ENCODE results near the gene ENTHD1. TPM values are rescaled to one million over a fixed set of nuclear protein-coding genes. Genes with fewer than 3 reads are reported as not detected.

The ENTHD1 gene
- polyA plus RNA-seq, 1 donor from 2014 or later, result 0.23 TPM

GRCh38 chr22:39777716-39778454 lies 115.7 kb downstream of the ENTHD1 start:
- Mint-ChIP-seq H3K36me3 (no peaks in the 10 kb centered on the region), H3K9me3 (no peaks in the 10 kb centered on the region), H3K4me3 (no peak overlapping the region), H3K4me1 (peaks cover 11 to 17% (median 14%) of the 10 kb centered on the region in 3 donors), H3K27ac (no peak overlapping the region), H3K27me3 (no peaks in the 10 kb centered on the region)

- H3K36me3 Mint-ChIP-seq, result no peaks in the 10 kb centered on the region
- H3K9me3 Mint-ChIP-seq, result peaks cover 0 to 3% (median 0%) of the 10 kb centered on the region in 3 donors
- H3K4me3 Mint-ChIP-seq, result no peak overlapping the region
- peaks cover 11 to 21% (median 14%) of the 10 kb centered on the region in 3 donors for H3K4me1 Mint-ChIP-seq
- H3K27ac Mint-ChIP-seq, result no peak overlapping the region
- H3K27me3 Mint-ChIP-seq, result no peaks in the 10 kb centered on the region
Measured at GRCh38 chr22:39776295-39777009, 117.1 kb downstream of the ENTHD1 start.

GRCh38 chr22:39773976-39774539 lies 119.5 kb downstream of the ENTHD1 start:
- H3K36me3 Mint-ChIP-seq, result no peaks in the 10 kb centered on the region
- H3K27ac Mint-ChIP-seq, result peak overlapping the region in 1 of 3 donors; percentile 13
- no peaks in the 10 kb centered on the region for H3K27me3 Mint-ChIP-seq
- peaks cover 0 to 8% (median 0%) of the 10 kb centered on the region in 3 donors for H3K9me3 Mint-ChIP-seq
- peak overlapping the region in 1 of 4 donors; percentile 0 for H3K4me3 Mint-ChIP-seq
- H3K4me1 Mint-ChIP-seq, result peaks cover 8 to 21% (median 14%) of the 10 kb centered on the region in 3 donors

GRCh38 chr22:39773503-39773902 lies 120.1 kb downstream of the ENTHD1 start:
- Mint-ChIP-seq H3K4me1 (peaks cover 8 to 21% (median 14%) of the 10 kb centered on the region in 3 donors), H3K9me3 (peaks cover 0 to 8% (median 0%) of the 10 kb centered on the region in 3 donors), H3K36me3 (no peaks in the 10 kb centered on the region), H3K27me3 (no peaks in the 10 kb centered on the region), H3K4me3 (peak overlapping the region in 1 of 4 donors; percentile 0), H3K27ac (no peak overlapping the region)

- H3K4me1 Mint-ChIP-seq, result peaks cover 8 to 21% (median 18%) of the 10 kb centered on the region in 3 donors
- H3K27me3 Mint-ChIP-seq, result no peaks in the 10 kb centered on the region
- H3K36me3 Mint-ChIP-seq, result no peaks in the 10 kb centered on the region
- peak overlapping the region in 1 of 4 donors; percentile 13 for H3K4me3 Mint-ChIP-seq
- peaks cover 0 to 8% (median 0%) of the 10 kb centered on the region in 3 donors for H3K9me3 Mint-ChIP-seq
- peak overlapping the region in 1 of 3 donors; percentile 20 for H3K27ac Mint-ChIP-seq
Measured at GRCh38 chr22:39771486-39771885, 122.1 kb downstream of the ENTHD1 start.

- H3K27me3 Mint-ChIP-seq, result peaks cover 2% of the 10 kb centered on the region
- no peaks in the 10 kb centered on the region for H3K36me3 Mint-ChIP-seq
- H3K4me3 Mint-ChIP-seq, result no peak overlapping the region
- H3K4me1 Mint-ChIP-seq, result peaks cover 0 to 4% (median 3%) of the 10 kb centered on the region in 3 donors
- no peak overlapping the region for H3K27ac Mint-ChIP-seq
- H3K9me3 Mint-ChIP-seq, result peaks cover 0 to 3% (median 0%) of the 10 kb centered on the region in 3 donors
Measured at GRCh38 chr22:39765661-39766060, 127.9 kb downstream of the ENTHD1 start.

GRCh38 chr22:39765046-39765445 lies 128.5 kb downstream of the ENTHD1 start:
- H3K4me1 Mint-ChIP-seq, result peaks cover 0 to 4% (median 3%) of the 10 kb centered on the region in 3 donors

GRCh38 chr22:39763276-39763675 lies 130.3 kb downstream of the ENTHD1 start:
- Mint-ChIP-seq H3K36me3 (no peaks in the 10 kb centered on the region), H3K9me3 (peaks cover 0 to 3% (median 0%) of the 10 kb centered on the region in 3 donors), H3K4me3 (no peak overlapping the region), H3K27me3 (peaks cover 2% of the 10 kb centered on the region), H3K4me1 (peaks cover 0 to 4% (median 4%) of the 10 kb centered on the region in 3 donors), H3K27ac (no peak overlapping the region)

More at GRCh38 chr22:39765046-39765445, 128.5 kb downstream of the ENTHD1 start:
- Mint-ChIP-seq H3K36me3 (no peaks in the 10 kb centered on the region), H3K4me3 (no peak overlapping the region), H3K27me3 (peaks cover 2% of the 10 kb centered on the region), H3K27ac (no peak overlapping the region), H3K9me3 (peaks cover 0 to 3% (median 0%) of the 10 kb centered on the region in 3 donors)

- no peaks in the 10 kb centered on the region for H3K36me3 Mint-ChIP-seq
- no peak overlapping the region for H3K27ac Mint-ChIP-seq
- no peaks in the 10 kb centered on the region for H3K9me3 Mint-ChIP-seq
- no peaks in the 10 kb centered on the region for H3K27me3 Mint-ChIP-seq
- H3K4me1 Mint-ChIP-seq, result peaks cover 6 to 12% (median 10%) of the 10 kb centered on the region in 3 donors
- H3K4me3 Mint-ChIP-seq, result no peak overlapping the region
Measured at GRCh38 chr22:39750759-39751158, 142.8 kb downstream of the ENTHD1 start.

GRCh38 chr22:39748877-39749276 lies 144.7 kb downstream of the ENTHD1 start:
- H3K27ac Mint-ChIP-seq, result no peak overlapping the region
- no peaks in the 10 kb centered on the region for H3K27me3 Mint-ChIP-seq
- H3K36me3 Mint-ChIP-seq, result no peaks in the 10 kb centered on the region
- H3K4me1 Mint-ChIP-seq, result peaks cover 14 to 21% (median 14%) of the 10 kb centered on the region in 3 donors
- H3K9me3 Mint-ChIP-seq, result no peaks in the 10 kb centered on the region
- no peak overlapping the region for H3K4me3 Mint-ChIP-seq

GRCh38 chr22:39746600-39747262 lies 146.8 kb downstream of the ENTHD1 start:
- no peaks in the 10 kb centered on the region for H3K9me3 Mint-ChIP-seq
- H3K4me3 Mint-ChIP-seq, result no peak overlapping the region
- H3K36me3 Mint-ChIP-seq, result no peaks in the 10 kb centered on the region
- peaks cover 11 to 23% (median 15%) of the 10 kb centered on the region in 3 donors for H3K4me1 Mint-ChIP-seq
- H3K27me3 Mint-ChIP-seq, result no peaks in the 10 kb centered on the region
- no peak overlapping the region for H3K27ac Mint-ChIP-seq

- Mint-ChIP-seq H3K36me3 (no peaks in the 10 kb centered on the region), H3K4me1 (peaks cover 11 to 22% (median 15%) of the 10 kb centered on the region in 3 donors), H3K4me3 (peak overlapping the region in 1 of 4 donors; percentile 67), H3K27ac (peak overlapping the region in 1 of 3 donors; percentile 78), H3K27me3 (no peaks in the 10 kb centered on the region), H3K9me3 (peaks cover 0 to 6% (median 0%) of the 10 kb centered on the region in 3 donors)
Measured at GRCh38 chr22:39745789-39746188, 147.8 kb downstream of the ENTHD1 start.

- peaks cover under 1 to 7% (median 3%) of the 10 kb centered on the region in 3 donors for H3K9me3 Mint-ChIP-seq
- H3K36me3 Mint-ChIP-seq, result peaks cover under 1% of the 10 kb centered on the region
- no peak overlapping the region for H3K4me3 Mint-ChIP-seq
- H3K27ac Mint-ChIP-seq, result no peak overlapping the region
- peaks cover 2% of the 10 kb centered on the region for H3K27me3 Mint-ChIP-seq
- H3K4me1 Mint-ChIP-seq, result peaks cover 11 to 19% (median 15%) of the 10 kb centered on the region in 3 donors
Measured at GRCh38 chr22:39744353-39744752, 149.2 kb downstream of the ENTHD1 start.

- no peak overlapping the region for H3K4me3 Mint-ChIP-seq
- H3K27me3 Mint-ChIP-seq, result peaks cover 3% of the 10 kb centered on the region
- peaks cover 11 to 19% (median 15%) of the 10 kb centered on the region in 3 donors for H3K4me1 Mint-ChIP-seq
- peaks cover 2% of the 10 kb centered on the region for H3K36me3 Mint-ChIP-seq
- H3K9me3 Mint-ChIP-seq, result peaks cover 3 to 7% (median 3%) of the 10 kb centered on the region in 3 donors
- no peak overlapping the region for H3K27ac Mint-ChIP-seq
Measured at GRCh38 chr22:39743935-39744334, 149.6 kb downstream of the ENTHD1 start.
